K562 (cell line): ENCODE measurements around the gene RRAS. TPM values are rescaled to one million over a fixed set of nuclear protein-coding genes. Genes with fewer than 3 reads are reported as not detected.
A peak's percentile ranks its signal among the peaks of the same experiment; 100 is the strongest.

Source experiments
- ADNP ChIP-seq: fragments of 200-800 bp; sonication (Bioruptor generic); IDR thresholded peaks from 2 replicates; pipeline ENCODE4 v1.6.1; 2016; ENCODE audit warnings: missing genetic modification characterization, missing compliant biosample characterization
- ARID2 ChIP-seq: fragments of 450-650 bp; IDR thresholded peaks from 2 replicates; pipeline ENCODE4 v1.6.1; 2017; ENCODE audit warnings: antibody characterized with exemption, mild to moderate bottlenecking
- CBFA2T3 ChIP-seq: fragments of 450-650 bp; IDR thresholded peaks from 2 replicates; pipeline ENCODE4 v1.6.1; 2017
- CHD4 ChIP-seq: fragments of 200-600 bp; sonication (generic); IDR thresholded peaks from 3 replicates; pipeline ENCODE4 v1.6.1; 2012; ENCODE audit warnings: low read depth, mild to moderate bottlenecking, mixed read lengths, low read length, inconsistent platforms; ENCODE audit not compliant: insufficient read depth, insufficient replicate concordance, poor library complexity, severe bottlenecking
- FOS ChIP-seq: IDR thresholded peaks from 3 replicates; pipeline ENCODE4 v1.6.1; 2011; ENCODE audit not compliant: insufficient read length; ENCODE audit errors: extremely low read depth
- GATAD2B ChIP-seq: fragments of 450-650 bp; IDR thresholded peaks from 2 replicates; pipeline ENCODE4 v1.6.1; 2017; ENCODE audit warnings: mild to moderate bottlenecking, borderline replicate concordance
- MYNN ChIP-seq, 2 experiments: sonication (generic); formaldehyde crosslinking in 1 of 2; IDR thresholded peaks; 2 replicates each; pipeline versions ENCODE4 v1.5.0 to v1.6.1; 2016 to 2020; ENCODE audit warnings: antibody characterized with exemption in 1 of 2, missing genetic modification reagents in 1 of 2
- NEUROD1 ChIP-seq: fragments of 150-350 bp; IDR thresholded peaks from 2 replicates; pipeline ENCODE4 v1.6.1; 2014; ENCODE audit warnings: borderline replicate concordance, low read length, low read depth; ENCODE audit not compliant: partially characterized antibody
- NR2C1 ChIP-seq, 2 experiments: fragments of 450-650 bp; IDR thresholded peaks; 2 replicates each; pipeline ENCODE4 v1.6.1; 2017; ENCODE audit warnings: mild to moderate bottlenecking in 2 of 2, antibody characterized with exemption in 1 of 2, inconsistent platforms in 1 of 2, missing compliant biosample characterization in 1 of 2, missing genetic modification characterization in 1 of 2
- RAD51 ChIP-seq: fragments of 450-650 bp; IDR thresholded peaks from 2 replicates; pipeline ENCODE4 v1.7.1; 2016; ENCODE audit warnings: low read depth, mild to moderate bottlenecking, borderline replicate concordance
- SIX5 ChIP-seq, 2 experiments: IDR thresholded peaks; 2 replicates each; pipeline ENCODE4 v1.6.1; 2011; ENCODE audit warnings: low read length in 2 of 2, borderline replicate concordance in 1 of 2, low read depth in 1 of 2, mild to moderate bottlenecking in 1 of 2, moderate library complexity in 1 of 2; ENCODE audit not compliant: insufficient read depth in 1 of 2
- SMC3 ChIP-seq: conservative IDR thresholded peaks from 2 replicates; pipeline ENCODE4 v1.6.1; 2011; ENCODE audit warnings: low read depth, low read length, improper control_type of control experiment; ENCODE audit not compliant: insufficient read depth
- SPI1 ChIP-seq: IDR thresholded peaks from 2 replicates; pipeline ENCODE4 v1.6.1; 2011; ENCODE audit warnings: low read depth, low read length, control low read depth, borderline replicate concordance
- XRCC5 ChIP-seq: fragments of 200-400 bp; formaldehyde crosslinking; IDR thresholded peaks from 2 replicates; pipeline ENCODE4 v1.6.1; 2017; ENCODE audit warnings: low read depth, mild to moderate bottlenecking, low read length
- ZNF217 ChIP-seq: sonication (generic); formaldehyde crosslinking; IDR thresholded peaks from 2 replicates; pipeline ENCODE4 v1.8.0; 2022; ENCODE audit warnings: mild to moderate bottlenecking, missing genetic modification reagents
- ZNF316 ChIP-seq: fragments of 450-650 bp; IDR thresholded peaks from 2 replicates; pipeline ENCODE4 v1.6.1; 2016
- ZNF444 ChIP-seq: fragments of 250-450 bp; sonication (Bioruptor Pico); IDR thresholded peaks from 2 replicates; pipeline ENCODE4 v1.4.0; 2020; ENCODE audit warnings: mild to moderate bottlenecking, moderate library complexity
- ZNF668 ChIP-seq: fragments of 250-450 bp; sonication (Bioruptor Pico); IDR thresholded peaks from 2 replicates; pipeline ENCODE4 v1.8.0; 2022; ENCODE audit warnings: mild to moderate bottlenecking, inconsistent platforms
- ZNF785 ChIP-seq: fragments of 250-450 bp; sonication (Bioruptor Pico); IDR thresholded peaks from 2 replicates; pipeline ENCODE4 v1.4.0; 2020; ENCODE audit warnings: mild to moderate bottlenecking
- polyA plus RNA-seq, 8 experiments: library from polyadenylated mRNA; depleted of rRNA in 4 of 8; stranded (reverse) in 5 of 8; unstranded in 3 of 8; fragments of >200 nt; fragmentation: Nextera tagmentation in 2 of 8; fragmentation: Illumina TruSeq in 1 of 8; extraction: Ambion mirVana in 2 of 8; extraction: Trizol in 1 of 8; gene quantifications; 2 replicates each; pipeline versions ENCODE4 v1.2.1 to v1.2.3, GENCODE V29; 2011 to 2014; ENCODE audit warnings: inconsistent platforms in 1 of 8, missing spikeins in 1 of 8
- total RNA-seq, 7 experiments: library from RNA; depleted of rRNA in 6 of 7; stranded (reverse); fragments of >200 nt in 6 of 7; fragmentation: Illumina TruSeq in 2 of 7; extraction: Trizol in 2 of 7; gene quantifications; 2 replicates each; pipeline versions ENCODE4 v1.2.1 to v1.2.3, GENCODE V29; 2011 to 2021; ENCODE audit warnings: low replicate concordance in 1 of 7
- TF ChIP-seq, protein P1 (sequence below): sonication (generic); formaldehyde crosslinking; IDR thresholded peaks from 2 replicates; pipeline ENCODE4 v1.9.0; 2022; ENCODE audit warnings: mild to moderate bottlenecking, missing genetic modification reagents
- TF ChIP-seq, protein P2 (sequence below), 2 experiments: IDR thresholded peaks in 1 of 2; conservative IDR thresholded peaks in 1 of 2; 2 replicates each; pipeline ENCODE4 v1.6.1; 2016; ENCODE audit warnings: low read depth in 2 of 2, mild to moderate bottlenecking in 1 of 2, missing compliant biosample characterization in 1 of 2, missing genetic modification characterization in 1 of 2, moderate library complexity in 1 of 2

Gene RRAS
- total and polyA plus RNA-seq, 9 of the 15 experiments (the other 6 are each of a cell fraction or from before 2014, with no cell fraction given) = 0.70 to 17.3 (median 8.2) TPM

GRCh38 chr19:49676784-49677230 is 36.9 kb upstream of the RRAS start (continued):
- TF ChIP-seq SIX5 (IDR thresholded peaks at IDR 0.05; ENCODE audit: borderline replicate concordance in 1 of 2, insufficient read depth in 1 of 2, low read depth in 1 of 2, low read length in 2 of 2) (no peak), RAD51 (no peak), FOS (peak; percentile 97), NR2C1 (IDR thresholded peaks at IDR 0.05) (peak; percentile 93), NR2C1 (tag; IDR thresholded peaks at IDR 0.05) (peak; percentile 89), ZNF217 (CRISPR knock-in tag) (no peak), NEUROD1 (peak; percentile 97), CHD4 (no peak), ZNF444 (CRISPR knock-in tag) (no peak), SPI1 (no peak), SMC3 (no peak), ADNP (tag) (no peak), CBFA2T3 (no peak), ARID2 (no peak), GATAD2B (no peak), MYNN (IDR thresholded peaks at IDR 0.05) (no peak), MYNN (CRISPR knock-in tag; IDR thresholded peaks at IDR 0.05) (no peak), XRCC5 (0 out of 2 replicates have a peak, but pooled peaks have one; percentile 38), ZNF316 (0 out of 2 replicates have a peak, but pooled peaks have one; percentile 1), ZNF785 (no peak), ZNF668 (no peak)
- TF ChIP-seq, protein P1, sequence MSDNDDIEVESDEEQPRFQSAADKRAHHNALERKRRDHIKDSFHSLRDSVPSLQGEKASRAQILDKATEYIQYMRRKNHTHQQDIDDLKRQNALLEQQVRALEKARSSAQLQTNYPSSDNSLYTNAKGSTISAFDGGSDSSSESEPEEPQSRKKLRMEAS (CRISPR knock-in tag) = no peak
- TF ChIP-seq, protein P2, sequence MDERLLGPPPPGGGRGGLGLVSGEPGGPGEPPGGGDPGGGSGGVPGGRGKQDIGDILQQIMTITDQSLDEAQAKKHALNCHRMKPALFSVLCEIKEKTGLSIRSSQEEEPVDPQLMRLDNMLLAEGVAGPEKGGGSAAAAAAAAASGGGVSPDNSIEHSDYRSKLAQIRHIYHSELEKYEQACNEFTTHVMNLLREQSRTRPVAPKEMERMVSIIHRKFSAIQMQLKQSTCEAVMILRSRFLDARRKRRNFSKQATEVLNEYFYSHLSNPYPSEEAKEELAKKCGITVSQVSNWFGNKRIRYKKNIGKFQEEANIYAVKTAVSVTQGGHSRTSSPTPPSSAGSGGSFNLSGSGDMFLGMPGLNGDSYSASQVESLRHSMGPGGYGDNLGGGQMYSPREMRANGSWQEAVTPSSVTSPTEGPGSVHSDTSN (CRISPR knock-in tag; IDR thresholded peaks at IDR 0.05; ENCODE audit: low read depth) = peak; percentile 74
- TF ChIP-seq, protein P2 (tag; conservative IDR thresholded peaks at IDR 0.05; ENCODE audit: low read depth) = peak; percentile 100
